ACC112 (cell line): Measurements from ENCODE around the gene AGAP1.

Source experiments
- H2AFZ ChIP-seq: fragments of 200-600 bp; sonication (generic); one replicate; pipeline ENCODE4 v1.6.0; 2017; ENCODE audit warnings: antibody characterized with exemption, low read length; ENCODE audit not compliant: unreplicated experiment
- H3K27ac ChIP-seq: fragments of 200-600 bp; sonication (generic); 2 replicates; pipeline ENCODE4 v1.5.1; 2014; ENCODE audit warnings: low read depth, mild to moderate bottlenecking, antibody characterized with exemption, low read length, moderate library complexity
- H3K27me3 ChIP-seq: fragments of 200-600 bp; sonication (generic); 2 replicates; pipeline ENCODE4 v1.6.1; 2014; ENCODE audit warnings: mild to moderate bottlenecking, antibody characterized with exemption, low read length, moderate library complexity, mixed read lengths; ENCODE audit not compliant: insufficient read depth
- H3K36me3 ChIP-seq: fragments of 200-600 bp; sonication (generic); 2 replicates; pipeline ENCODE4 v1.6.1; 2016; ENCODE audit warnings: mild to moderate bottlenecking, antibody characterized with exemption, low read length, moderate library complexity, mixed read lengths; ENCODE audit not compliant: insufficient read depth
- H3K4me1 ChIP-seq: fragments of 200-600 bp; sonication (generic); one replicate; pipeline ENCODE4 v1.6.1; 2016; ENCODE audit warnings: low read length, mixed read lengths; ENCODE audit not compliant: insufficient read depth, unreplicated experiment, control insufficient read depth
- H3K4me3 ChIP-seq: fragments of 200-600 bp; sonication (generic); 2 replicates; pipeline ENCODE4 v1.5.1; 2014; ENCODE audit warnings: mild to moderate bottlenecking, low read depth, low read length
- H3K79me2 ChIP-seq: fragments of 200-600 bp; sonication (generic); one replicate; pipeline ENCODE4 v1.6.0; 2016; ENCODE audit warnings: low read length; ENCODE audit not compliant: control insufficient read depth, unreplicated experiment, insufficient read depth

Gene AGAP1

GRCh38 chr2:236049981-236050380, 556.1 kb downstream of the AGAP1 start:
- Histone ChIP-seq H2AFZ (no peak overlapping the region), H3K36me3 (peaks cover 5% of the 10 kb centered on the region; the same call in 1 of the 2 replicates), H3K79me2 (no peaks in the 10 kb centered on the region), H3K27me3 (no peaks in the 10 kb centered on the region), H3K27ac (no peak overlapping the region), H3K4me1 (no peaks in the 10 kb centered on the region), H3K4me3 (no peak overlapping the region)

- no peaks in the 10 kb centered on the region for H3K79me2 ChIP-seq
- H3K27ac ChIP-seq: no peak overlapping the region
- no peak overlapping the region for H2AFZ ChIP-seq
- H3K4me1 ChIP-seq: no peaks in the 10 kb centered on the region
- H3K27me3 ChIP-seq: no peaks in the 10 kb centered on the region
- H3K36me3 ChIP-seq: peaks cover 5% of the 10 kb centered on the region; the same call in 1 of the 2 replicates
- no peak overlapping the region for H3K4me3 ChIP-seq
Measured at GRCh38 chr2:236051351-236051750, 557.5 kb downstream of the AGAP1 start.

- H3K27me3 ChIP-seq: no peaks in the 10 kb centered on the region
- H3K27ac ChIP-seq: no peak overlapping the region
- H3K36me3 ChIP-seq: peaks cover 5% of the 10 kb centered on the region; the same call in 1 of the 2 replicates
- no peak overlapping the region for H2AFZ ChIP-seq
- H3K4me1 ChIP-seq: no peaks in the 10 kb centered on the region
- H3K4me3 ChIP-seq: no peak overlapping the region
- no peaks in the 10 kb centered on the region for H3K79me2 ChIP-seq
Measured at GRCh38 chr2:236051806-236052205, 558.0 kb downstream of the AGAP1 start.

- H3K4me1 ChIP-seq: no peaks in the 10 kb centered on the region
- no peak overlapping the region for H2AFZ ChIP-seq
- no peaks in the 10 kb centered on the region for H3K79me2 ChIP-seq
- H3K36me3 ChIP-seq: peaks cover 5% of the 10 kb centered on the region; the same call in 1 of the 2 replicates
- H3K4me3 ChIP-seq: no peak overlapping the region
- no peak overlapping the region for H3K27ac ChIP-seq
- H3K27me3 ChIP-seq: no peaks in the 10 kb centered on the region
Measured at GRCh38 chr2:236052206-236052605, 558.4 kb downstream of the AGAP1 start.

- Histone ChIP-seq H3K36me3 (peaks cover 5% of the 10 kb centered on the region; the same call in 1 of the 2 replicates), H3K4me3 (no peak overlapping the region), H3K27me3 (no peaks in the 10 kb centered on the region), H2AFZ (no peak overlapping the region), H3K79me2 (no peaks in the 10 kb centered on the region), H3K4me1 (no peaks in the 10 kb centered on the region), H3K27ac (no peak overlapping the region)
Measured at GRCh38 chr2:236052926-236053821, 559.3 kb downstream of the AGAP1 start.

- no peaks in the 10 kb centered on the region for H3K27me3 ChIP-seq
- 0 out of 2 replicates have a peak, but pooled peaks cover 1% of the 10 kb centered on the region for H3K36me3 ChIP-seq
- no peak overlapping the region for H2AFZ ChIP-seq
- H3K79me2 ChIP-seq: no peaks in the 10 kb centered on the region
- no peak overlapping the region for H3K27ac ChIP-seq
- no peaks in the 10 kb centered on the region for H3K4me1 ChIP-seq
- H3K4me3 ChIP-seq: no peak overlapping the region
Measured at GRCh38 chr2:236054125-236054524, 560.3 kb downstream of the AGAP1 start.

GRCh38 chr2:236054621-236055305, 560.9 kb downstream of the AGAP1 start:
- H2AFZ ChIP-seq: no peak overlapping the region
- no peak overlapping the region for H3K4me3 ChIP-seq
- no peaks in the 10 kb centered on the region for H3K79me2 ChIP-seq
- no peaks in the 10 kb centered on the region for H3K4me1 ChIP-seq
- no peaks in the 10 kb centered on the region for H3K27me3 ChIP-seq
- H3K36me3 ChIP-seq: no peaks in the 10 kb centered on the region
- H3K27ac ChIP-seq: no peak overlapping the region

GRCh38 chr2:236055471-236055870, 561.6 kb downstream of the AGAP1 start:
- H3K27me3 ChIP-seq: no peaks in the 10 kb centered on the region
- H3K79me2 ChIP-seq: no peaks in the 10 kb centered on the region
- H2AFZ ChIP-seq: no peak overlapping the region
- H3K4me3 ChIP-seq: no peak overlapping the region
- no peak overlapping the region for H3K27ac ChIP-seq
- no peaks in the 10 kb centered on the region for H3K36me3 ChIP-seq
- no peaks in the 10 kb centered on the region for H3K4me1 ChIP-seq

- Histone ChIP-seq H3K4me1 (no peaks in the 10 kb centered on the region), H3K4me3 (no peak overlapping the region)
Measured at GRCh38 chr2:236056141-236056540, 562.3 kb downstream of the AGAP1 start.

GRCh38 chr2:236057375-236057774, 563.5 kb downstream of the AGAP1 start:
- no peaks in the 10 kb centered on the region for H3K4me1 ChIP-seq
- no peak overlapping the region for H3K4me3 ChIP-seq
- H3K36me3 ChIP-seq: no peaks in the 10 kb centered on the region
- H2AFZ ChIP-seq: no peak overlapping the region
- H3K27me3 ChIP-seq: no peaks in the 10 kb centered on the region
- H3K27ac ChIP-seq: no peak overlapping the region
- no peaks in the 10 kb centered on the region for H3K79me2 ChIP-seq

More at GRCh38 chr2:236056141-236056540, 562.3 kb downstream of the AGAP1 start:
- Histone ChIP-seq H2AFZ (no peak overlapping the region), H3K36me3 (no peaks in the 10 kb centered on the region), H3K79me2 (no peaks in the 10 kb centered on the region), H3K27ac (no peak overlapping the region), H3K27me3 (no peaks in the 10 kb centered on the region)
